BE2C (cell line): ENCODE results near the gene KIF16B.

Source experiments
- DNase-seq: peaks from one replicate; pipeline ENCODE4 v3.0.0-alpha.2; 2020
- H3K27me3 ChIP-seq: fragments of 250-450 bp; sonication (Bioruptor Pico); 2 replicates; pipeline ENCODE4 v1.5.1; 2020; ENCODE audit warnings: mild to moderate bottlenecking
- H3K36me3 ChIP-seq: fragments of 250-450 bp; sonication (Bioruptor Pico); 2 replicates; pipeline ENCODE4 v1.5.1; 2020; ENCODE audit warnings: mild to moderate bottlenecking
- H3K4me1 ChIP-seq: fragments of 250-450 bp; sonication (Bioruptor Pico); 2 replicates; pipeline ENCODE4 v1.5.1; 2020
- H3K4me3 ChIP-seq: 2 replicates; pipeline ENCODE4 v1.5.1; 2011; ENCODE audit warnings: low read depth, low read length
- H3K9me3 ChIP-seq: fragments of 250-450 bp; sonication (Bioruptor Pico); 2 replicates; pipeline ENCODE4 v1.5.1; 2020
- TF ChIP-seq, protein P1 (sequence below): IDR thresholded peaks from 2 replicates; pipeline ENCODE4 v1.5.1; 2012; ENCODE audit warnings: mild to moderate bottlenecking, low read depth, low read length

KIF16B gene

DNA sequence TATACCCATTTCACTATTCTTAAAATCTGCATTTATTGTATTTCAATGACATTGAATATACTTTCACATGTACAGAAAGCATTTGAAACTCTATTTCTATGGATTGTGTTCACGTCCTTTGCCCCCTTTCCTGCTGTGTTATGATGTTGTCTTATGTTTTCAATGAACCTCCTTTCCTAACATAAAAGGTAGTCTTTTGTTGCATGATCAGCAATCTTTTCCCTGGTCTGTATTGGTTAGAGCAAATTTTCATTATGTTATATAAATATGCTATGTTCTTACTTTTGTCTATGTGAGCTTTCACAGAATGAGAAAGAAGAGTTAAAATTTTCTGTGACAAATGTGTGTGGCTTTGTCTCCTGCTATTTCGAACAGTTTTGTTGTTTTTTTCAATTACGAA, 73.1 kb downstream of the KIF16B start:
- DNase-seq: no peak
- Histone ChIP-seq H3K36me3 (no peaks in the 10 kb centered on the region), H3K27me3 (no peaks in the 10 kb centered on the region), H3K4me3 (no peak overlapping the region), H3K9me3 (no peaks in the 10 kb centered on the region), H3K4me1 (no peaks in the 10 kb centered on the region)
- TF ChIP-seq, protein P1, sequence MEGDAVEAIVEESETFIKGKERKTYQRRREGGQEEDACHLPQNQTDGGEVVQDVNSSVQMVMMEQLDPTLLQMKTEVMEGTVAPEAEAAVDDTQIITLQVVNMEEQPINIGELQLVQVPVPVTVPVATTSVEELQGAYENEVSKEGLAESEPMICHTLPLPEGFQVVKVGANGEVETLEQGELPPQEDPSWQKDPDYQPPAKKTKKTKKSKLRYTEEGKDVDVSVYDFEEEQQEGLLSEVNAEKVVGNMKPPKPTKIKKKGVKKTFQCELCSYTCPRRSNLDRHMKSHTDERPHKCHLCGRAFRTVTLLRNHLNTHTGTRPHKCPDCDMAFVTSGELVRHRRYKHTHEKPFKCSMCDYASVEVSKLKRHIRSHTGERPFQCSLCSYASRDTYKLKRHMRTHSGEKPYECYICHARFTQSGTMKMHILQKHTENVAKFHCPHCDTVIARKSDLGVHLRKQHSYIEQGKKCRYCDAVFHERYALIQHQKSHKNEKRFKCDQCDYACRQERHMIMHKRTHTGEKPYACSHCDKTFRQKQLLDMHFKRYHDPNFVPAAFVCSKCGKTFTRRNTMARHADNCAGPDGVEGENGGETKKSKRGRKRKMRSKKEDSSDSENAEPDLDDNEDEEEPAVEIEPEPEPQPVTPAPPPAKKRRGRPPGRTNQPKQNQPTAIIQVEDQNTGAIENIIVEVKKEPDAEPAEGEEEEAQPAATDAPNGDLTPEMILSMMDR: no peak

DNA sequence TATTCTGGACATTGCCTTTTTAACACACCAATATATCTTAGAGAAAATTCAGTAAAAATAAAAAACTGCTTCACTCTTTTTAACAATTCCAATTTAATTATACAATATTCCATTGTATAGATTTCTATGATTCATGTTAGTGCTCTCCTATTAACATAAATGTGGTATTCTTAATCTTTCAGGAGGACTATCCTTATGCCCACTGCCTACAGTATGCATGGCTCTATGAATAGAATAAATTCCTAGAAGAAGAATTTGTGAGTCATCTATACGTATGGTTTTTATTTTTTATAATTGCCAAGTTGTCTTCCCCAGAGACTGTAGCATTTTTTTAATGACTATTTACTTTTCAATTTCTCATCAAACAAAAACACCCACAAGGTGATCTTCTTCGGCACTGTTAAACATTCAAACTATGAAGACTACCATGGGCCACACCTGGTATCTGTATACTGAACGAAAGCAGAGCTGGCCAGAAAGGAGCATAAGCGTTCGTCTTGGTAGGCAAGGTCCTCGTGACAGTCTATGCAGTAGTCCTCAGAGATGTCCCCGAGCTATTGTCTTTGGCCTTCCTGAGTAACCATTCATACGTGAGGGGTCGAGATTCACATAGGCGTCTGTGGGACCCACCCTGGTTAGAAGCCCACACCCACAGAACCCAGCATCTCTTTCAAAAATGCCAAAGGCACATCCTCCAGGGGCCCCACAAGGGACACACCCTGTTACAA, 74.6 kb downstream of the KIF16B start:
- H3K9me3 ChIP-seq: no peaks in the 10 kb centered on the region
- H3K4me3 ChIP-seq: no peak overlapping the region
- no peaks in the 10 kb centered on the region for H3K36me3 ChIP-seq
- TF ChIP-seq, protein P1: no peak
- H3K4me1 ChIP-seq: no peaks in the 10 kb centered on the region
- H3K27me3 ChIP-seq: no peaks in the 10 kb centered on the region
- no peak for DNase-seq

DNA sequence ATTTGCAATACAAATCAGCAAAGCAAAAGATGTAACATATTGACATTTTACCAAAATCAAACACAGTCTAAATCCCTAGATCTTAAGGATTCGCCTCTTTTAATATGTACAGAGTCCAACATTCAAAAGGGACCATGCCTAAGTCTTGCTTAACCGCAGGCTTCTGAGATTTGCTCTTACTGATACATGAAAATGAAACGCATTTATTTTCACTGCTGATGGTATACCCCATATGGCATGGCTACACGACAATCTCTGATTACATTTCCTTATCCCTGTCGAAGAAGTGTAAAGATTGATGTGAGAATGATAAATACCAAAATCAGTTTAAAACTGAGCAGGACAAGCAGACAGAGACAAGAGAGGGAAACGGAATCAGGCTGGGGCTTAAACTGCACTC, 75.4 kb downstream of the KIF16B start:
- DNase-seq: no peak

DNA sequence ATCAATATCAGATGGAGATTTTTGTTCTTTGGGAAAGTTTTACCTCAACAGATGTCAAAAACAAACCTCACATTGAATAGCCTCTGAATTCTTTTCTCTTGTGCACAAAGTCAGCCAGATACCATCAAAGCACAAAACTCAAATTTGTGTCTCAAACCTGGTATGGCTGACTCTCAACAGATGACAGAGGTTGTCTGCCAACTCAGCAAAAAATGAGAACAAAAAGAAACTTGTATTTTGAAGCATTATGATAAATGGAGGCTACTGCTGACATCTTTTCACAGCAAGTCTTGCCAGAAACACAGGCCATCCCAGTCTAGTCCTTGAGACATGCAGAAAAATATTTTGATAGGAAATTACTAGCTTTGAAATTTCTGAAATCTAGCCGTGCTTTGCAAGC, 79.8 kb downstream of the KIF16B start:
- no peak overlapping the region for H3K4me3 ChIP-seq
- no peaks in the 10 kb centered on the region for H3K9me3 ChIP-seq
- TF ChIP-seq, protein P1: no peak
- H3K27me3 ChIP-seq: no peaks in the 10 kb centered on the region
- H3K4me1 ChIP-seq: no peaks in the 10 kb centered on the region
- H3K36me3 ChIP-seq: no peaks in the 10 kb centered on the region
- DNase-seq: no peak

More for the DNA sequence above, 75.4 kb downstream of the KIF16B start:
- TF ChIP-seq, protein P1: no peak
- Histone ChIP-seq H3K4me1 (no peaks in the 10 kb centered on the region), H3K27me3 (no peaks in the 10 kb centered on the region), H3K36me3 (no peaks in the 10 kb centered on the region), H3K4me3 (no peak overlapping the region), H3K9me3 (no peaks in the 10 kb centered on the region)

DNA sequence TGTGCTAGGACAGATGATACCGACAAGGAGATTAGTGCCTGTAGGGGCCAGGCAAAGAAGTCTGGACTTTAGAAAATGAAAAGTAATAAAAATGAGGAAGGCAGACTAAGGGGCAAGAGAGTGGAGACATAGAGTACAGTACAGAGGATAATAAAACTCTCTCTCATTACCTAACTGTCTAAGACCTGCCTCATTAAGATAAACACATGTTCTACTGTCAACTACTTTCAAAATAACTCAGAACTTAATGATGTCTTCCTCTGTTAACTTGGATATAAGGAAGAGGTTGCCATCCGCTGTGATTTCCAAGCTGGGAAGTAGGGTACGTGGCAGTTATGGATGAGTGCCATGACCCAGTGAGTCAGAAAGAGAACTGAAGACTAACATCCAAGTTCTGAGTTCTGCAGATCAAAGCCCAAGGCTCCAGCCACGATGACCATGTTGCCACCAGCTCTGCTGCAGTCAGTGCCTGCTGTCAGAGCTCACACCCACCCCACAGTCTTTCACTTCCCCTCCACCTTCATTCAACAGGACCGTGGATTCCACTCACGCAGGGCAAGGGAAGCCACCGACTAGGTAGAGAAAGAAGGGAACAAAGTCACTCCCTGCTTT, 81.8 kb downstream of the KIF16B start:
- Histone ChIP-seq H3K9me3 (no peaks in the 10 kb centered on the region), H3K4me3 (no peak overlapping the region), H3K36me3 (no peaks in the 10 kb centered on the region), H3K4me1 (no peaks in the 10 kb centered on the region), H3K27me3 (no peaks in the 10 kb centered on the region)
- TF ChIP-seq, protein P1: no peak
- no peak for DNase-seq

DNA sequence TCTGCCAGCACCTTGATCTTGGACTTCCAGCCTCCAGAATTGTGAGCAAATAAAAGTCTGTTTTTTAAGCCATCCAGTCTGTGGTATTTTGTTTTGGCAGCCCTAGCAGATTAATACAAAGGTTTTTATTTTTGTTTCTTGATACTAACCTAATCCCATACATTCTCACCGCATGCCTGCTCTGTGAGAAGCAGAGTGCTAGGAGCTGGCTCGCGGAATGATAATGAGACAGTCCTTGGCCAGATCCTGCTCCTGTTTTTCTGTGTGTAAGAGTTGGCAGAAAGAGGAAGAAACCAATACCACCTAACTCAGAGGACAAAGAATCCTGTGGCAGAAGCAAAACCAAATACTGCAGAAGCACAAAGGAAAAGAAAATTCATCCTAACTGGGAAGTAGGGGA, 82.6 kb downstream of the KIF16B start:
- H3K27me3 ChIP-seq: no peaks in the 10 kb centered on the region
- DNase-seq: no peak
- H3K4me3 ChIP-seq: no peak overlapping the region
- H3K36me3 ChIP-seq: no peaks in the 10 kb centered on the region
- H3K9me3 ChIP-seq: no peaks in the 10 kb centered on the region
- no peaks in the 10 kb centered on the region for H3K4me1 ChIP-seq
- TF ChIP-seq, protein P1: no peak
